ENCODE data around the gene ENPP1. TPM values are rescaled to one million over a fixed set of nuclear protein-coding genes. Genes with fewer than 3 reads are reported as not detected.

Gene ENPP1
- total and polyA plus RNA-seq, 9 of the 15 experiments (the other 6 are each of a cell fraction or from before 2014, with no cell fraction given), result 0.03 to 0.56 (median 0.14) TPM

DNA sequence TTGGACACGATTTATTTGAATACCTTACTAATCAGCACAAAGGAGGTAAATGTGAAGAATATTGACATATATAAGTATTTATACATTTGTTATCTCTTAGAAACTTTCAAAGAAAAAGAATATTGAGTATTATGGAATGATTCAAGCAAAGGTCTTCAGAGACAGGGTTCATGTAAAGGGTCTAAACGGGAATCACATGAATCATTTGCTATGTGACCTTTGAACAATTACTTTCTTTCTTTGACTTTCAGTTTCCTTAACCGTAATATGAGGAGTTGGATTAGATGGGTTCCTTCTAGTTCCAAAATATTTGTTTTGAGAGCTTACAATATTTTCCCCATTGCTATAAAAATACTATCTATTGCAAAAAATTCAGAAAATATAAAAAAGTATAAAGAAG, 14.3 kb downstream of the ENPP1 start:
- no peak for FAIRE-seq
- H3K9me3 ChIP-seq (replicated peaks; ENCODE audit: control insufficient read depth, insufficient read depth, low read depth, low read length), result no peaks in the 10 kb centered on the region
- no peak overlapping the region for H3K4me3 ChIP-seq
- H3K36me3 ChIP-seq (ENCODE audit: control insufficient read depth, insufficient read depth, low read length), result no peaks in the 10 kb centered on the region
- H3K4me2 ChIP-seq (ENCODE audit: insufficient read depth, low read length), result no peak overlapping the region
- DNase-seq (ENCODE audit: extremely low read depth in 1 of 4, low spot score in 3 of 4), result no peak
- H3K27me3 ChIP-seq (ENCODE audit: control insufficient read depth in 2 of 2, insufficient read depth in 2 of 2, low read length in 2 of 2), result no peaks in the 10 kb centered on the region; a peak in 3 of 5 replicates
- no peak for ATAC-seq
- H3K27ac ChIP-seq (ENCODE audit: extremely low read depth, low read depth, low read length), result no peak overlapping the region
- WGBS (ENCODE audit: insufficient coverage, low coverage, missing lambda C conversion rate), result 2% methylated on average over 3 of the region's 3 CpGs
- in situ Hi-C loops (cut with MboI), result no loop called here
- ChIA-PET POLR2A (no interaction called here), CTCF (ENCODE audit: low intra/inter-chr PET ratio) (no interaction called here)
- no peaks in the 10 kb centered on the region for H3K9me1 ChIP-seq (ENCODE audit: control insufficient read depth, insufficient read depth, low read length)
- no peaks in the 10 kb centered on the region for H3K4me1 ChIP-seq (replicated peaks in 1 of 2; ENCODE audit: control insufficient read depth in 2 of 2, insufficient read depth in 2 of 2, low read length in 2 of 2)
- no peaks in the 10 kb centered on the region for H3K79me2 ChIP-seq (ENCODE audit: control insufficient read depth, insufficient read depth, low read length)
- intact Hi-C loops (cut with micrococcal nuclease), result no loop called here
- no peak for TF ChIP-seq ZNF232 (CRISPR knock-in tag; IDR thresholded peaks at IDR 0.05)
- TF ChIP-seq, protein P1, sequence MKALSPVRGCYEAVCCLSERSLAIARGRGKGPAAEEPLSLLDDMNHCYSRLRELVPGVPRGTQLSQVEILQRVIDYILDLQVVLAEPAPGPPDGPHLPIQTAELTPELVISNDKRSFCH (CRISPR knock-in tag; IDR thresholded peaks at IDR 0.05), result no peak
- TF ChIP-seq, protein P1 (tag; IDR thresholded peaks at IDR 0.05), result no peak
- TF ChIP-seq, protein P2, sequence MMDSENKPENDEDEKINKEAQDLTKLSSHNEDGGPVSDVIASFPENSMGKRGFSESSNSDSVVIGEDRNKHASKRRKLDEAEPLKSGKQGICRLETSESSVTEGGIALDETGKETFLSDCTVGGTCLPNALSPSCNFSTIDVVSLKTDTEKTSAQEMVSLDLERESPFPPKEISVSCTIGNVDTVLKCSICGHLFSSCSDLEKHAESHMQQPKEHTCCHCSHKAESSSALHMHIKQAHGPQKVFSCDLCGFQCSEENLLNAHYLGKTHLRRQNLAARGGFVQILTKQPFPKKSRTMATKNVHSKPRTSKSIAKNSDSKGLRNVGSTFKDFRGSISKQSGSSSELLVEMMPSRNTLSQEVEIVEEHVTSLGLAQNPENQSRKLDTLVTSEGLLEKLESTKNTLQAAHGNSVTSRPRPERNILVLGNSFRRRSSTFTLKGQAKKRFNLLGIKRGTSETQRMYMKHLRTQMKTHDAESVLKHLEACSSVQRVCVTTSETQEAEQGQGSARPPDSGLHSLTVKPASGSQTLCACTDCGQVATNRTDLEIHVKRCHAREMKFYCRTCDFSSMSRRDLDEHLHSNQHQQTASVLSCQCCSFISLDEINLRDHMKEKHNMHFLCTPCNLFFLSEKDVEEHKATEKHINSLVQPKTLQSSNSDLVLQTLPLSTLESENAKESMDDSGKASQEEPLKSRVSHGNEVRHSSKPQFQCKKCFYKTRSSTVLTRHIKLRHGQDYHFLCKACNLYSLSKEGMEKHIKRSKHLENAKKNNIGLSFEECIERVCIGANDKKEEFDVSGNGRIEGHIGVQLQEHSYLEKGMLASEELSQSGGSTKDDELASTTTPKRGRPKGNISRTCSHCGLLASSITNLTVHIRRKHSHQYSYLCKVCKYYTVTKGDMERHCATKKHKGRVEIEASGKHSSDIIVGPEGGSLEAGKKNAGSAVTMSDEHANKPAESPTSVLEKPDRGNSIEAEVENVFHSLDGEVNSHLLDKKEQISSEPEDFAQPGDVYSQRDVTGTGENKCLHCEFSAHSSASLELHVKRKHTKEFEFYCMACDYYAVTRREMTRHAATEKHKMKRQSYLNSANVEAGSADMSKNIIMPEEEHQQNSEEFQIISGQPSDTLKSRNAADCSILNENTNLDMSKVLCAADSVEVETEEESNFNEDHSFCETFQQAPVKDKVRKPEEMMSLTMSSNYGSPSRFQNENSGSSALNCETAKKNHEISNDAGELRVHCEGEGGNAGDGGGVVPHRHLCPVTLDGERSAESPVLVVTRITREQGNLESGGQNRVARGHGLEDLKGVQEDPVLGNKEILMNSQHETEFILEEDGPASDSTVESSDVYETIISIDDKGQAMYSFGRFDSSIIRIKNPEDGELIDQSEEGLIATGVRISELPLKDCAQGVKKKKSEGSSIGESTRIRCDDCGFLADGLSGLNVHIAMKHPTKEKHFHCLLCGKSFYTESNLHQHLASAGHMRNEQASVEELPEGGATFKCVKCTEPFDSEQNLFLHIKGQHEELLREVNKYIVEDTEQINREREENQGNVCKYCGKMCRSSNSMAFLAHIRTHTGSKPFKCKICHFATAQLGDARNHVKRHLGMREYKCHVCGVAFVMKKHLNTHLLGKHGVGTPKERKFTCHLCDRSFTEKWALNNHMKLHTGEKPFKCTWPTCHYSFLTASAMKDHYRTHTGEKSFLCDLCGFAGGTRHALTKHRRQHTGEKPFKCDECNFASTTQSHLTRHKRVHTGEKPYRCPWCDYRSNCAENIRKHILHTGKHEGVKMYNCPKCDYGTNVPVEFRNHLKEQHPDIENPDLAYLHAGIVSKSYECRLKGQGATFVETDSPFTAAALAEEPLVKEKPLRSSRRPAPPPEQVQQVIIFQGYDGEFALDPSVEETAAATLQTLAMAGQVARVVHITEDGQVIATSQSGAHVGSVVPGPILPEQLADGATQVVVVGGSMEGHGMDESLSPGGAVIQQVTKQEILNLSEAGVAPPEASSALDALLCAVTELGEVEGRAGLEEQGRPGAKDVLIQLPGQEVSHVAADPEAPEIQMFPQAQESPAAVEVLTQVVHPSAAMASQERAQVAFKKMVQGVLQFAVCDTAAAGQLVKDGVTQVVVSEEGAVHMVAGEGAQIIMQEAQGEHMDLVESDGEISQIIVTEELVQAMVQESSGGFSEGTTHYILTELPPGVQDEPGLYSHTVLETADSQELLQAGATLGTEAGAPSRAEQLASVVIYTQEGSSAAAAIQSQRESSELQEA (IDR thresholded peaks at IDR 0.05; ENCODE audit: low read depth), result no peak
- no peak for TF ChIP-seq NCOA4 (IDR thresholded peaks at IDR 0.05; ENCODE audit: partially characterized antibody)
- TF ChIP-seq HDAC1 (IDR thresholded peaks at IDR 0.05), result no peak
- no peak for TF ChIP-seq CBX8 (IDR thresholded peaks at IDR 0.05; ENCODE audit: borderline replicate concordance, extremely low read depth, low read depth, low read length, poor library complexity, severe bottlenecking)
- TF ChIP-seq LEF1 (IDR thresholded peaks at IDR 0.05), result no peak
- TF ChIP-seq ZNF77 (CRISPR knock-in tag; IDR thresholded peaks at IDR 0.05), result no peak
- H4K20me1 ChIP-seq (replicated peaks; ENCODE audit: control insufficient read depth, insufficient read depth, low read length), result no peaks in the 10 kb centered on the region
- BruUV-seq (replicated peaks), result no TSS peak
- no peak overlapping the region for H3K9ac ChIP-seq (ENCODE audit: insufficient read depth in 1 of 2, low read depth in 2 of 2, low read length in 2 of 2)
- H2AFZ ChIP-seq (ENCODE audit: low read depth, low read length), result no peak overlapping the region

Data from K562 (cell line).